HEK293 (cell line): ENCODE measurements around the gene MKI67.

Source experiments
- SCRT1 ChIP-seq: fragments of 450-650 bp; formaldehyde crosslinking; IDR thresholded peaks from 2 replicates; pipeline ENCODE4 v1.5.1; 2016; ENCODE audit warnings: missing biosample characterization, missing genetic modification characterization, borderline replicate concordance
- ZBTB1 ChIP-seq: fragments of 450-650 bp; formaldehyde crosslinking; IDR thresholded peaks from 2 replicates; pipeline ENCODE4 v1.5.1; 2016; ENCODE audit warnings: missing biosample characterization, missing genetic modification characterization
- ZBTB49 ChIP-seq: fragments of 450-650 bp; formaldehyde crosslinking; IDR thresholded peaks from 2 replicates; pipeline ENCODE4 v1.5.1; 2016; ENCODE audit warnings: missing biosample characterization, missing genetic modification characterization, low read depth
- ZNF121 ChIP-seq: fragments of 450-650 bp; formaldehyde crosslinking; IDR thresholded peaks from 2 replicates; pipeline ENCODE4 v1.5.1; 2016; ENCODE audit warnings: missing biosample characterization, missing genetic modification characterization
- ZNF274 ChIP-seq, 2 experiments: fragments of 200-500 bp in 1 of 2; fragments of 450-650 bp in 1 of 2; sonication (Bioruptor generic) in 1 of 2; formaldehyde crosslinking in 1 of 2; IDR thresholded peaks; 2 replicates each; pipeline versions ENCODE4 v1.5.1 to v1.6.1; 2014 to 2016; ENCODE audit warnings: borderline replicate concordance in 1 of 2, inconsistent platforms in 1 of 2, low read length in 1 of 2, missing biosample characterization in 1 of 2, missing genetic modification characterization in 1 of 2
- ZNF302 ChIP-seq: fragments of 450-650 bp; formaldehyde crosslinking; IDR thresholded peaks from 2 replicates; pipeline ENCODE4 v1.5.1; 2016; ENCODE audit warnings: missing biosample characterization, missing genetic modification characterization, low read depth
- ZNF324 ChIP-seq: fragments of 450-650 bp; formaldehyde crosslinking; IDR thresholded peaks from 2 replicates; pipeline ENCODE4 v1.5.1; 2016; ENCODE audit warnings: missing biosample characterization, missing genetic modification characterization
- ZNF501 ChIP-seq: fragments of 450-650 bp; formaldehyde crosslinking; IDR thresholded peaks from 2 replicates; pipeline ENCODE4 v1.5.1; 2016; ENCODE audit warnings: missing biosample characterization, missing genetic modification characterization
- ZNF707 ChIP-seq: fragments of 450-650 bp; formaldehyde crosslinking; IDR thresholded peaks from 2 replicates; pipeline ENCODE4 v1.5.1; 2016; ENCODE audit warnings: missing biosample characterization, missing genetic modification characterization
- ZNF76 ChIP-seq: fragments of 450-650 bp; formaldehyde crosslinking; IDR thresholded peaks from 2 replicates; pipeline ENCODE4; 2016; ENCODE audit warnings: low read depth, missing biosample characterization, missing genetic modification characterization, borderline replicate concordance
- ZSCAN5A ChIP-seq: fragments of 450-650 bp; formaldehyde crosslinking; IDR thresholded peaks from 2 replicates; pipeline ENCODE4 v1.5.1; 2016; ENCODE audit warnings: missing biosample characterization, missing genetic modification characterization
- TF ChIP-seq, protein P1 (sequence below): fragments of 450-650 bp; formaldehyde crosslinking; IDR thresholded peaks from 2 replicates; pipeline ENCODE4 v1.5.1; 2016; ENCODE audit warnings: missing biosample characterization, missing genetic modification characterization

DNA sequence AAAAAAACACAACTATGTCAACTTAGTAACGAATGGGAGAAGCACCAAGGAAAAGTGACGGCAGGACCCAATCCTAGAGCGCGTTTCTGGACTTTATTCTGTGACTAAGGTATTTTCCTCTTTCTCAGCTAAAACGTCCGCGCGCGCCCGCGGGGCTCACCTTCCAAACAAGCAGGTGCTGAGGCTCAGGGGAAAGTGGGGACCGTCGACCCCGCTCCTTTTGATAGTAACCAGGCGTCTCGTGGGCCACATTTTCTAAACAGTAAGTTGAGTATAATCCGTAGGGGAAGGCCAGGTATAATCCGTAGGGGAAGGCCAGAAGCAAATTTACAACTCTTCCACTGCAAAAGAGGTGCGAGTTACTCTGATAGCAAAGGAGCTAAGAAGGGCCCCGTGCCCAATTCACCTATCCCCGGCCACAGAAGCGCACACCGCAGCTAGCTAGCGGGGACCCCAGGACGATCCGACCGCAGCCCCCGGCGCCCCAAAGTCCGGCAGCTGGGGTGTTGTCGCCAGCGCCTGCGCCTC lies 743 bp downstream of the MKI67 start:
- TF ChIP-seq ZBTB49 (tag by site-specific recombination) (no peak), ZNF324 (tag by site-specific recombination) (no peak), ZBTB1 (tag by site-specific recombination) (no peak), ZNF121 (tag by site-specific recombination) (no peak), ZNF302 (tag by site-specific recombination) (no peak), ZSCAN5A (tag by site-specific recombination) (no peak), SCRT1 (tag by site-specific recombination) (no peak), ZNF76 (tag by site-specific recombination) (no peak), ZNF274 (IDR thresholded peaks at IDR 0.05; ENCODE audit: low read length) (no peak), ZNF274 (tag by site-specific recombination; IDR thresholded peaks at IDR 0.05; ENCODE audit: borderline replicate concordance) (no peak), ZNF501 (tag by site-specific recombination) (no peak), ZNF707 (tag by site-specific recombination) (no peak)
- TF ChIP-seq, protein P1, sequence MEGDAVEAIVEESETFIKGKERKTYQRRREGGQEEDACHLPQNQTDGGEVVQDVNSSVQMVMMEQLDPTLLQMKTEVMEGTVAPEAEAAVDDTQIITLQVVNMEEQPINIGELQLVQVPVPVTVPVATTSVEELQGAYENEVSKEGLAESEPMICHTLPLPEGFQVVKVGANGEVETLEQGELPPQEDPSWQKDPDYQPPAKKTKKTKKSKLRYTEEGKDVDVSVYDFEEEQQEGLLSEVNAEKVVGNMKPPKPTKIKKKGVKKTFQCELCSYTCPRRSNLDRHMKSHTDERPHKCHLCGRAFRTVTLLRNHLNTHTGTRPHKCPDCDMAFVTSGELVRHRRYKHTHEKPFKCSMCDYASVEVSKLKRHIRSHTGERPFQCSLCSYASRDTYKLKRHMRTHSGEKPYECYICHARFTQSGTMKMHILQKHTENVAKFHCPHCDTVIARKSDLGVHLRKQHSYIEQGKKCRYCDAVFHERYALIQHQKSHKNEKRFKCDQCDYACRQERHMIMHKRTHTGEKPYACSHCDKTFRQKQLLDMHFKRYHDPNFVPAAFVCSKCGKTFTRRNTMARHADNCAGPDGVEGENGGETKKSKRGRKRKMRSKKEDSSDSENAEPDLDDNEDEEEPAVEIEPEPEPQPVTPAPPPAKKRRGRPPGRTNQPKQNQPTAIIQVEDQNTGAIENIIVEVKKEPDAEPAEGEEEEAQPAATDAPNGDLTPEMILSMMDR (tag by site-specific recombination) = no peak
